Measurements from ENCODE around the gene INO80C.

Gene INO80C

GRCh38 chr18:35436076-35436649 is 61.6 kb downstream of the INO80C start:
- Histone ChIP-seq H3K4me1 (ENCODE audit: control insufficient read depth, low read length) (no peaks in the 10 kb centered on the region), H3K9me2 (replicated peaks; ENCODE audit: control insufficient read depth, low read length) (no peaks in the 10 kb centered on the region), H4K20me1 (ENCODE audit: control insufficient read depth, insufficient read depth, low read depth, low read length) (no peaks in the 10 kb centered on the region), H3K36me3 (ENCODE audit: control insufficient read depth, low read length) (no peaks in the 10 kb centered on the region), H3K9me3 (ENCODE audit: control insufficient read depth, insufficient read depth, low read length) (0 out of 2 replicates have a peak, but pooled peaks cover 3% of the 10 kb centered on the region), H3K4me3 (ENCODE audit: low read length) (no peak overlapping the region), H3F3A (ENCODE audit: control insufficient read depth, insufficient read depth) (0 out of 2 replicates have a peak, but pooled peaks cover 2% of the 10 kb centered on the region), H3K27ac (ENCODE audit: low read depth, low read length) (no peak overlapping the region), H3K79me2 (ENCODE audit: control insufficient read depth, low read length) (no peaks in the 10 kb centered on the region), H3K27me3 (ENCODE audit: control insufficient read depth, low read length) (no peaks in the 10 kb centered on the region), H3K4me2 (ENCODE audit: low read length) (no peak overlapping the region)
- no peak for TF ChIP-seq EZH2phosphoT487 (IDR thresholded peaks at IDR 0.05; ENCODE audit: borderline replicate concordance, low read length)
- no peak for TF ChIP-seq CTCF (IDR thresholded peaks at IDR 0.05; ENCODE audit: low read depth, low read length, poor library complexity, severe bottlenecking)

GRCh38 chr18:35435401-35435800 is 62.4 kb downstream of the INO80C start:
- TF ChIP-seq EZH2phosphoT487 (IDR thresholded peaks at IDR 0.05; ENCODE audit: borderline replicate concordance, low read length) (no peak), CTCF (IDR thresholded peaks at IDR 0.05; ENCODE audit: low read depth, low read length, poor library complexity, severe bottlenecking) (no peak)
- H3K27me3 ChIP-seq (ENCODE audit: control insufficient read depth, low read length): no peaks in the 10 kb centered on the region
- H3K9me3 ChIP-seq (ENCODE audit: control insufficient read depth, insufficient read depth, low read length): 0 out of 2 replicates have a peak, but pooled peaks cover 3% of the 10 kb centered on the region
- H4K20me1 ChIP-seq (ENCODE audit: control insufficient read depth, insufficient read depth, low read depth, low read length): no peaks in the 10 kb centered on the region
- H3K36me3 ChIP-seq (ENCODE audit: control insufficient read depth, low read length): no peaks in the 10 kb centered on the region
- H3K4me1 ChIP-seq (ENCODE audit: control insufficient read depth, low read length): no peaks in the 10 kb centered on the region
- 0 out of 2 replicates have a peak, but pooled peaks cover 2% of the 10 kb centered on the region for H3F3A ChIP-seq (ENCODE audit: control insufficient read depth, insufficient read depth)
- H3K79me2 ChIP-seq (ENCODE audit: control insufficient read depth, low read length): no peaks in the 10 kb centered on the region
- H3K4me3 ChIP-seq (ENCODE audit: low read length): no peak overlapping the region
- H3K27ac ChIP-seq (ENCODE audit: low read depth, low read length): no peak overlapping the region
- H3K4me2 ChIP-seq (ENCODE audit: low read length): no peak overlapping the region
- no peaks in the 10 kb centered on the region for H3K9me2 ChIP-seq (replicated peaks; ENCODE audit: control insufficient read depth, low read length)

GRCh38 chr18:35432565-35433001 is 65.2 kb downstream of the INO80C start:
- peaks cover 6% of the 10 kb centered on the region; the same call in 1 of the 2 replicates for H3K9me3 ChIP-seq (ENCODE audit: control insufficient read depth, insufficient read depth, low read length)
- H3F3A ChIP-seq (ENCODE audit: control insufficient read depth, insufficient read depth): 0 out of 2 replicates have a peak, but pooled peaks cover 2% of the 10 kb centered on the region
- H3K79me2 ChIP-seq (ENCODE audit: control insufficient read depth, low read length): no peaks in the 10 kb centered on the region
- no peak overlapping the region for H3K4me3 ChIP-seq (ENCODE audit: low read length)
- H3K27me3 ChIP-seq (ENCODE audit: control insufficient read depth, low read length): no peaks in the 10 kb centered on the region
- H3K4me1 ChIP-seq (ENCODE audit: control insufficient read depth, low read length): peaks cover 11% of the 10 kb centered on the region
- H4K20me1 ChIP-seq (ENCODE audit: control insufficient read depth, insufficient read depth, low read depth, low read length): no peaks in the 10 kb centered on the region
- no peak overlapping the region for H3K4me2 ChIP-seq (ENCODE audit: low read length)
- no peak overlapping the region for H3K27ac ChIP-seq (ENCODE audit: low read depth, low read length)
- TF ChIP-seq CTCF (IDR thresholded peaks at IDR 0.05; ENCODE audit: low read depth, low read length, poor library complexity, severe bottlenecking) (no peak), EZH2phosphoT487 (IDR thresholded peaks at IDR 0.05; ENCODE audit: borderline replicate concordance, low read length) (no peak)
- H3K36me3 ChIP-seq (ENCODE audit: control insufficient read depth, low read length): no peaks in the 10 kb centered on the region
- H3K9me2 ChIP-seq (replicated peaks; ENCODE audit: control insufficient read depth, low read length): no peaks in the 10 kb centered on the region
